Measurements from ENCODE around the gene PRAC1.

Gene PRAC1

GRCh38 chr17:48704361-48705248 lies 17.7 kb downstream of the PRAC1 start:
- no peak for DNase-seq (ENCODE audit: low read depth)

GRCh38 chr17:48701864-48702532 lies 20.3 kb downstream of the PRAC1 start:
- no peak for DNase-seq (ENCODE audit: low read depth)

- DNase-seq (ENCODE audit: low read depth), result no peak
Measured at GRCh38 chr17:48693178-48693577, 29.1 kb downstream of the PRAC1 start.

GRCh38 chr17:48692049-48692448 lies 30.3 kb downstream of the PRAC1 start:
- DNase-seq (ENCODE audit: low read depth), result no peak

DNA sequence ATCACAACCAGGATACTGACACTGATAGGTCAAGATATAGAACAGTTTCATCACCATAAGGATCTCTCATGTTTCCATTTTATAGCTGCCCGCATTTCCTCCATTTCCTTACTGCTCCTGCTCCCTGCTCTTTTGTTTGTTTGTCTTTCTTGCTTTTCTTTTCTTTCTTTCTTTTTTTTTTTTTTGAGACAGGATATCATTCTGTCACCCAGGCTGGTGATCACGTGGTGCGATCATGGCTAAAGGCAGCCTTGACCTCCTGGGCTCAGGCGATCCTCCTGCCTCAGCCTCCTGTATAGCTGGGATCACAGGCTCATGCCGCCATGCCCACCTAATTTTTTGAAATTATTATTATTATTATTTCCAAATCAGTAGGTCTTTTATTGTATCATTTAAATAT lies 31.7 kb downstream of the PRAC1 start:
- DNase-seq (ENCODE audit: low read depth), result no peak

- DNase-seq (ENCODE audit: low read depth), result no peak
Measured at GRCh38 chr17:48681609-48682008, 40.7 kb downstream of the PRAC1 start.

- DNase-seq (ENCODE audit: low read depth), result no peak
Measured at GRCh38 chr17:48679385-48680096, 42.8 kb downstream of the PRAC1 start.

GRCh38 chr17:48678141-48678971 lies 44.0 kb downstream of the PRAC1 start:
- DNase-seq (ENCODE audit: low read depth), result peak; percentile 52

GRCh38 chr17:48676963-48677558 lies 45.3 kb downstream of the PRAC1 start:
- DNase-seq (ENCODE audit: low read depth), result no peak

DNA sequence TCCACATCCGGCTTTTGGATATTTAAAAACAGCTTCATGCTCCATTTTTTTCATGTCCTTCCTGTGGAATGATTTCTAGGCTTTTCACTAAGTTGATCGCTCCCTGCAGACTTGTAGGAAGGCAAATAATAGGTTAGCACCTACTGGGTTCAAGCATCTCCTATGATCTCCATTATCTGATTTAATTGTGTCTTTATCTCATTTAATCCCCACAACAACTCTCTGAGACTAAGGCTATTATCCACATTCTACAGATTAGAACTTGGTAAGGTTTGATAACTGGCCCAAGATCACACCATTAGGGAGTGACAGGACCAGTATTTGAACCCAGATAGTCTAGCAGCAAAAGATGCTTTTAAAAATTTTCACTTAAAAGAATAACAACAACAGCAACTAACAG lies 50.0 kb downstream of the PRAC1 start:
- no peak for DNase-seq (ENCODE audit: low read depth)

Measured in EH (cell line).